ENCODE results near the gene MPZL2.

Gene MPZL2

DNA sequence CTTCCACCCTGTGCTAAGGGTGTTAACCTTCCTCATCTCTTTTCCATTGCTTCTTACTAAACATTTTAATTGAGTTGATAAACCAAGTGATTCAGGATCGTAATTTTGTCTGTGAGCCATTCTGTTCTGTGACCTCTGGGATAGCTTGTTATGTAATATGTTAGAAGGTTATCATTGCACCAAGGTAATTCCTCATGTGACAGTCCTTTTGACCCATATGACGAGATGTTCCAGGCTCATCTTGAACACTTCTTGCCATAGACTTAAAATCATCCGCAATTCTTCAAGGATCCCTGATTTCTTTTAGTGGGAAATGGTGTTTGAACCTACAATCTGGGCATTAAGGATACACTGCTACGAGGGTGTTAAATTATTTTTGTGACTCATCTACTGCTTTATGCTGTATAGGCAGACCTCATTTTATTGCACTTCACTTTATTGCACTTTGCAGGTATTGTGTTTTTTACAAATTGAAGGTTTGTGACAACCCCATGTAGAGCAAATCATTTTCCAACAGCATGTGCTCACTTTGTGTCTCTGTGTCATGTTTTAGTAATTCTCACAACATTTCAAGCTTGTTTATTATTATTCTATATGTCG lies 19.0 kb upstream of the MPZL2 start:
- no peak for DNase-seq

DNA sequence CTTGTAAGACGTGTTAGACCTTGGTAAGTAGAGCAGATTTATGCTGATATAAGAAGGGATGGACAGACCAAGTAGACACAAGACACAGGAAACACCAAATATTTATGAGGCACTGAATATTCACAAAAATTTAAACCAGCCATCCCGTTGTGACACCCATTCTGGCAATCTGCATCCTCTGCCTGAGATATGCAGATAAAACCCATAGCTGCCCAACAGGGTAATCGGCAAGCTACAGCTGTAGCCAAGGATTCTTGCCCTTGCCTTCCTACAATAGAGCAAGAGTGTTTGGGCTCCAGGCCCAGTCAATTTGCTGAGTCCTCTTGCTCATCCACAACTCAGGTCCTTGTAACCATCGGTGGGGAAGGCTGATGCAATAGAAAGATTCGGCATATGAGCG lies 18.5 kb upstream of the MPZL2 start:
- no peak for DNase-seq

DNA sequence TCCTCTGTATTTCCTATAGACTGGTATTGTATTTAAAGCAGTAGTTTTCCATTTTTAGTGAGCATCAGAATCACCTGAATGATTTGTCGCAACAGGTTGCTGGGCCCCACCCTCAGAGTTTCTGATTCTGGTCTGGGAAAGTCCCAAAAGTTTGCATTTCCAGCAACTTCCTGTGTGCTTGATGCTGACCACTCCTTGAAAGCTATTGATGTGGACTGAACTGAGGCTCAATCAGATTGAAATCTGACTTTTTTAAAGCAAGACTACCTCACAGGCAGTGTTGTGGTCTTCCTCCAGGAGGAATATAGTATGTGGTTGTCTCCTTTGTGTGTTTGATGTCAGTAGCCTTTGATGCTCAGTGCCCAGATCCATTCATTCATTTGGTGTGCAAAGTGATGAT lies 17.2 kb upstream of the MPZL2 start:
- no peak for DNase-seq

DNA sequence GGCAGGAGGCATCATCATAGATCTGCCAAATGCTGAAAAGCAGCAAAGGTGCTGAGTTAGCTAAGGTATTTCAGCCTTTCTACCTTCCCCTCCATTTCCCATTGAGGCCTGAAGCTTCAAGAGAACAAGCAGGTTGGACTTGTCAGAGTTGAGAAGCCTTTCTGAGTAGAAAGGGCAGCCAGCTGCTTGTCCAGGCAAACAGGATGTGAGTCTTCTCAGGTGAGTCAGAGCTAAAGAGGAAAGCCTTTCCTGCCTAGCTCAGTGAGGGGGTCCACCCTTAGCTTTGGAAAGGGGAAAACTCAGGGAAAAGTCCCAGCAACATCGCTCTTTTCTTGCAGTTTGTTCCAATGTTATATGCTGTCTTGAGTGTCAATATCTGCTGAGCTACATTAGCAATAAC lies 13.2 kb upstream of the MPZL2 start:
- no peak for DNase-seq

DNA sequence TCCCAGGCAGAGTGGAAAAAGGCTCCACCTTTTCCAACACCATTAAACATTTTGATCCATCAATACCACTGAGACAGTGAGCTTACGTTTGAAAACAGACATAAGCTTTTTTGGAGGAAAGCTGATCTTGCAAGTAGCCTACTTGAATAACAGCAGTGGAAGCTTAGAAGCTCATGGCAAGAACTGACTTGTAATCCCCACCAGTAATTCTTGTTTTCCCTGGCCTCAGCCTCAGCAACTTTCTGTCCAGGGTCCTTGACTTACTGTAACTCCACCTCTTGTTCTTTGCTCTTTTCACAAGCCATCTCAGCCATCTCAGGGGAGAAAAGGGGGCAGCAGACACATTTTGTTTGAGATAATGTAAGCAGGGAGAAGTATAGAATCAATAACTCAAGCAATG lies 12.3 kb upstream of the MPZL2 start:
- no peak for DNase-seq

DNA sequence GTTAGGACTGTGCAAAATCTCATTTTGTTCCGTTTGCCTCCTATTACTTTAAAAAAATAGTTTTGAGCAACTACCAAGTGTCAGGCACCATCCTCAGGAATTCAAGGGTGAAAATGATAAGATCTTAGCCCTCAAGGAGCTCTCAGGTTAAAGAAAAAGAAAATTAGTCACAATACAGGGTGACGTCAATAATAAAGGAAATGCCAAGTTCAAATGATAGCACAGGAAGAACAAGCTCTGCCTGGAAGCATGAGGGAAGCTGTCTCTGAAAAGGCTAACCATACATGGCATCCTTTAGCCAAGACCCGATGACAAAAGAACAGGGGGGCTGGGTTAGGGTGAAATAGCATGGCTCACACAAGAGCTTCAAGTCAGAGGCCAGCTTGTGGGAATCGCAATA lies 11.1 kb upstream of the MPZL2 start:
- no peak for DNase-seq

DNA sequence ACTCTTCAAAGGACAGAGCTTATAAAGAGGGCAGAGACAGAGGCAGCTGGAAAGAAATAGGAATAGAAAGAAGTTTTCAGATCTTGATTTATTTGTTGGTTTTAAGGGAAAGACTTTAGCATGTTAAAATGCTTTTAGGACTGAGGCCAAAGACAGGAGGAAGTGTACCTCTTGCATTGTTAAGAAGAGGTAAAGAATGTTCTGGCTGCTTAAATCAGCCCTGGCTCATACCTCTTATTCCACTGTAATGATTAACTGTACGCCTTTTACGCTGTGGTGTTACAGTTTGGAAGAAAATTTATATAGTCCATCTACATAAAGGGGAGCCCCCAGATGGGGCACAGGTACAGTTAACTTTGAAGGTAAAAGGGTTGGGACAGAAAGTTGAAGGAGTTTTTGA lies 10.1 kb upstream of the MPZL2 start:
- no peak for DNase-seq

DNA sequence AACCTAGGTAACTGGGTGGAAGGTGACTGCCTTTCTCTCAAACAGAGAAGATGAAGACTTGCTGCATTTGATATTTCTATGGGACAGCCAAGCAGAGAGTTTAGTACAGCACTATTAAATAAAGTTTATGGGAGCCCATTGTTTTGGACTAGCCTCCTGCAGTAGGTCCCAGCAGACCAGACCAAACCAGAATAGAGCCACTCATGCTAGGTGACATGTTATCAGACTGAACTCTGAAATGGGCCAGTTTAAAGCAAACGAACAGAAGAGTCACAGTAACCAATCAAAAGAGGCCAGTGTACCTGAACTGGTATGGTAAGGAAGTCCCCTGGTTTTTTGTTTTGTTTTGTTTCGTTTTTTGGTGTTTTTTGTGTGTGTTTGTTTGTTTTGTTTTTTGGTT lies 7.9 kb upstream of the MPZL2 start:
- no peak for DNase-seq

DNA sequence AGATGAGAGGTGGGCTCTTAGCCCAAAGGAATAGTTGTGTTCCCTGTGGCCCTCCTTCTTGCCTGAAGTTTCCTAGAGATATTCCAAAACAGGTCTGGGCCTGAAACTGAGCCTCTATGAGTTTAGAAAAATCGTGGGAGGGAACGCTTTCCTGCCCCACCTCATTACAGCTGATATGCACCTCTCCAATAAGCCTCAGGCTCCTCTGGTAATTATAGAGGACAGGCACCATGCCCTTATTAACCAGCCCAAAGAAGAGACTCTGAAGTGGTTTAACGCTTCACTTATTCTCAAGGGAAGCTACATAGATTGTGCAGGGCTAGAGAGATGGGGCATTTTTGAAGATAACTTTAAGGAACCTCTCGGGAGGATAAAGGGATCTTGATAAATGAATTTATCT lies 3.4 kb upstream of the MPZL2 start:
- DNase-seq, result no peak

DNA sequence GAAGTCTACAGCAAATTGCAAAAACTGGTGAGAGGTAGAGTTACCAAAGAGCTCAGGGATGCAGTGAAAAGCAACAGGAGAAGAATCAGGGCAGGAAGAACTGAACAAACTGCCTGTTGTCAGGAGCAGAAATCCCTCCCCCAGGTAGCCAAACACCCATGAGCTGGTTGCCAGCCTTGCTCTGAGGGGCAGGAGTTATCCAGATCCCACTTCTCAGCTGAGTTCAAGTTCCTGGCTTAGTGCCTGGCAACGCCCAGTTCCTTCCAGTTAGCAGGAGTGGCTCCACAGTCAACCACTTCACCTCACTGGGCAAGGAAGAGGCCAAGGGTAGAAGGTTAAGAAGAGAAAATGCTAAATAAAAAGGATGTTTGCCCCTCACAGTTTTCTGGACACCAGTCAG lies 1.9 kb upstream of the MPZL2 start:
- DNase-seq, result no peak

DNA sequence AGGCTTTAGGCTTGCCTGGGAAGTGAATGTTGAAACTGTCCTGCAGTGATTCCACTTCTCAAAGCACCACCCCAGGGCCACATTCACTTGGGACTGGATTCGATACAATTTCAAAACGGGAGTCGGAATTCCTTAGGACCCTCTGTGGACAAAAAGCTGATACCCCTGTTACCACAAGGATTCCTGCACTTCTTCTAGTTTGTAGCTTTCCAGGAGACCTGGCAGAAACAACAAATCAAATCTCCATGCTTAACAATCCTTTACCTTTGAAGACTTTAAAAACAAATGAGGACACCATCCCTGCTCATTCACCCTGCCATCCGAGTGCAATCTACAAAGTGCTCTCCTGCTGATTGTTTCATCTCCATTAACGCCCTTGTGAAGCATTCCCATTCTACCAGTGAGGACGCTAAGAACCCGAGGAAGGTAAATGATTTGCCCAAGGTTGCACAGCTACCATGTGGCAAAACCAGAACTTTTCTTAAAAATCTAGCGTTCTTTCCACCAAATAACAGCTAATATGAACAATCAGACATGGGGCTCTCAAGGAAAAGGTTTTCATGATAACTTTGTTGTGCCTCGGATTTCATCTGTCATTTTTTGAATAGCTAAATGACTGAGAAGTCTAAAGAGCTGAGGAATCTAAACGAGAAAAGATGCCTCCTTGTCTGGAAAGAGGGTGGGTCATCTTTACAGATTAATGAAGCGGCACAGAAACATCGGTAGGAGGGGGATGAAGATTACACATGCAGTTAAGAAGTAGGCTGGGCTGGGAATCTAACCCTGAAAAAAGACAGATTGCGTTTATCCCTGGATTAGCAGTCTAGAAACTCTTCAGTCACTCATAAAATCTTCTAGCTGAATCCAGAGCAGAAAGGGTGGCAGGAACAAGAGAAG lies 720 bp upstream of the MPZL2 start:
- DNase-seq, result no peak

DNA sequence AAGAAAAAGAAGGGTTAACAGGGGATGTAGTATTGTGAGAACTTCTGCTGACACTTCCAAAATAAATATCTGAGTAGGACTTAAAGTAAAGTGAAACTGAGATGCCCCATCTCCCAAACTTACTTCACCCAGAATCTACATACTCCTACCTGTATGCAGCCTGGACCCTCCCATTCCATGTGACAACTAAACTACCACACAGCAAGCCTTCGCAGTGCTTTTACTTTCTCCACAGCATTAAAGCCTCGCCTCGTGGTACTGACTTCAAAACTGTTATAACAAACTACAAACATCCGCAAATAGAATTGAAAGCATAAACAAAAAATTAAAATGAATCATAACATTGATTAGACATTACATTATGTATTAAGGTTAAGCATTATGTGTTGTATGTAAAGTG lies 985 bp downstream of the MPZL2 start:
- no peak for DNase-seq

DNA sequence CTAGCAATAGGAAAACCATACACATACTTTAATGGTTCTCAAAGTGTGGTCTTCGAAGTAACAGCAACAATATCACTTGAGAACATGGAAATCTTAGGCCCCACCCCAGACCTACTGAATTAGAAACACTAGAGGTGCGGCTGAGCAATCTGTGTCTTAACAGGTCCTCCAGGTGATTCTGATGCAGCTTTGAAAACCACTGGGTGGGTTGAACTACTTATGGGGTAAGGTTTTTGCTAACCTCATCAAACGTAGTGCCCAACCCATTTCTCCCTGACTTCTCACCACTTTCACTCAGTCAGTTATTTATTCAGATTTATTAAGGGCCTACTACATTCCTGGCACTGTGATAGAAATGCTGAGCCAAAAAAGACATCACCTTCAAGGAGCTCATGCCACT lies 3.7 kb downstream of the MPZL2 start:
- no peak for DNase-seq

DNA sequence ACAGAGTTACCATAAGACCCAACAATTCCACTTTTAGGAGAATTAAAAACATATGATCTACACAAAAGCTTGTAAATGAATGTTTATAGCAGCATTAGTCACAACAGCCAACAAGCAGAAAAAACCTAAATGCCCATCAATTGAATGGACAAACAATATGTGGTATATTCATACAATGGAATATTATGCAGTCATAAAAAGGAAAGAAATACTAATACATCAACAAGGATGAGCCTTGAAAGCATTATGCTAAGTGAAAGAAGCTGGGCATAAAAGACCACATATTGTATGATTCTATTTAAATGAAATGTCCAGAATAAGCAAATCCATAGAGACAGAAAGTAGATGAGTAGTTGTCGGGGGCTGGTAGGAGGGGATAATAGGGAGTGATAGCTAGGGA lies 5.0 kb downstream of the MPZL2 start:
- no peak for DNase-seq

DNA sequence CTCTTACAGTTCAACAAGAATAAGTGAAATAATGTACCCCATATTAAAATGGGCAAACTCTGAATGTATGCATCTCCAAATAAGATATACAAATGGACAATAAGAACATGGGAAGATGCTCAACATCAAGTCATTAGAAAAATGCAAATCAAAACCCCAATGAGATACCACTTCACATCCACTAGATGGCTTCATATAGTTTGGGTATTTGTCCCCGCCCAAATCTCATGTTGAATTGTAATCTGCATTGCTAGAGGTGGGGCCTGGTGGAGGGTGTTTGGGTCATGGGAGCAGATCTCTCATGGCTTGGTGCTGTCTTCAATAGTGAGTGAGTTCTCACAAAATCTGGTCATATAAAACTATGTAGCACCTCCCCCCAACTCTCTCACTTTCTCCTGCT lies 5.7 kb downstream of the MPZL2 start:
- DNase-seq, result no peak

DNA sequence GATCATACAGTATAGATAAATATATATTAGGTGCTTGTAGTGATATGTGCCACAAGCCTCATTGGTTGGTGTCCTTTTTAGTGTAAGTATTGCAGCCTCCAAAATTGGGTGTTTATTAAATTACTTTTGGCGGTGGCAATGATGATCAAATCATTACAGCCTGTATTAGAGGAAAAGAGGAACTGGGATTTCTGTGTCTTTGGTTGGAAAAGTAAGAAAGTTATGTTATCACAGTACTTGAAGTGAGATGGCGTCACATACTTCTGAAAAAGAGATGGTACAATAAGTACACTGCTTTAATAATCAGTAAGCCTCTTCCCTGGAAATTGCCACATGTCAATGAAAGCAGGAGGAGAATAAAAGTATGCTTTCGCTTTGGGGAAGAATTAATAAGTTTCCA lies 11.4 kb downstream of the MPZL2 start:
- DNase-seq, result no peak

DNA sequence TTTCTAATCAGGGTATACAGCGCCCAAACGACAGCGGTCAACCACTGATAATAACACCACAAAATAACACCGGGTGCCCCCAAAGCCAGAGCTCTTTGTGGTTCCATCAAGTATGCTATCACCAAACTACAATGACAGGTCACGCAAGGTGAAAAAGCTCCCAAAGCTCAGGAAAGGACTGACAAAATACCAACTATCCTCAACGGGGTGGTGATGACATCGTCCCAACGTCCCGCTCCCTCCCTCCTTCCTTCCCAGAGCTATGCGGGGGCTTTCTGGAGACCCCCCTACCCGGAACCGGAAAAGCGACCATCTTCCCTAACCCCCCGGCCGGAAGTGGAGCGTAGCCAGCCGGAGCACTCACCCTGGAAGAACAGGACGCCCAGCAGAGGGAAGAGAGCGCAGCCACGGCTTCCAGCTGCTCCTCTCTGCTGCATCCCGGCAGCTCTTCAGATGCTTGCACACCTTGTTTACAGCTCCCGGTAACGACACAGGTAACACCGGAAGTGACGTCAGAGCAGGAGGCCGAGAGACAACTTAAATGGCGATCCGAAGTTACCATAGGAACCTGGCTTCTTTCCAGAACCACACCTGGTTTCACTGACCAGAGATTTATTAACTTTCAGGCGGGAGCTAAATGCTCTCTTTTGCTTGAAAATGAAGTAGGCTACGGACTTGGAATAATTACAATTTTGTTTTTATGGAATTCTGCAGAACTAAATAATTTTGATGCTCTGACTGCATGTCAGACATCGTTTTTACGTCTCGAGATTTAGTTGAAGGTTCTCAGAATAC lies 12.0 kb downstream of the MPZL2 start, which contains the start of gene MPZL3:
TSS of gene MPZL3 (minus strand) at position 508 of the 795 bp plus-strand sequence. CDS start at position 437, 71 bp downstream.
- DNase-seq, result peak; percentile 73 to 80

DNA sequence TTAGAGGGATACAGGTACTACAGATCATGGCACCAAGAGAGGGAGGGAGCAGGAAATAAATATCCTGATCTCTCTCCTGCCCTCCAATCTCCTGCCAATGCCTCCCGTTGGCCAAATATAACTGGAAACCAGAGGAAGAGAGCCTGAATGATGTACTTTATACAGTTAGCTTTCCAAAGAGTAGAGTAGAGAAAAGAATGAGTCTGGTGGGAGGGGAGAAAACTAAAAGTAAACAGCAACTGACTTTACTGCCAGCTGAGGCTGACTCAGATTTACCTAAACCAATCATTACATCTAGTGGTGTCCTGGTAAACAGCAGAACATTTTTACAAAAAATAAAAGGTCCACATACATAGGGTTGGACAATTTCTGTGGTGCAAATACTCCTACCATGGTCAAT lies 17.1 kb downstream of the MPZL2 start:
- DNase-seq, result no peak

DNA sequence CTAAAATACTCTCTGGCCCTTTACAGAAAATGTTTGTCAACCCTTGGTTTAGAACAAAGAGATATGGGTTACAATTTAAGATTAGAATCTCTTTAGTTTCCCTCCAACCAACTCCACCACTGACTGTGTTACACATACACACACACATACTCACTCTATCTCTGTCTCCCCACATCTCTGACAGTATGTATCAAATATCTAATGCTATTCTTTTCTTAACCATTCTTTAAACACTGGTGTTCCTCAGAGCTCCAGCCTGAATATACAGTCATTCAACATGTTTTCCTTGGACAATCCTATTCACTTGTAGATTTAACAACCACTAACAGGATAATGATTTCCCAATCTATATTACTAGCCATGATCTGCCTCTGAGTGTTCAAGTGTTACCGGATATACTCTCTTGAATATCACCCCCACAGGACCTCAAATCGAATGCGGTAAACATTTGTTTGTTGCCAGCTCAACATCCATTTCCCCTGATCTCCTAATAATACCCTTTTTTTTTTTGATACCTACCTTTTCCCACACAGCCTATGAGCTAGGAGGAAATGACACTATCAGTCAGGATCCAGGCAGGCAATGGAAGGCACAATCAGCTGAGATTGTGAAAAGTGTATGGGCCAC lies 18.0 kb downstream of the MPZL2 start:
- DNase-seq, result no peak

DNA sequence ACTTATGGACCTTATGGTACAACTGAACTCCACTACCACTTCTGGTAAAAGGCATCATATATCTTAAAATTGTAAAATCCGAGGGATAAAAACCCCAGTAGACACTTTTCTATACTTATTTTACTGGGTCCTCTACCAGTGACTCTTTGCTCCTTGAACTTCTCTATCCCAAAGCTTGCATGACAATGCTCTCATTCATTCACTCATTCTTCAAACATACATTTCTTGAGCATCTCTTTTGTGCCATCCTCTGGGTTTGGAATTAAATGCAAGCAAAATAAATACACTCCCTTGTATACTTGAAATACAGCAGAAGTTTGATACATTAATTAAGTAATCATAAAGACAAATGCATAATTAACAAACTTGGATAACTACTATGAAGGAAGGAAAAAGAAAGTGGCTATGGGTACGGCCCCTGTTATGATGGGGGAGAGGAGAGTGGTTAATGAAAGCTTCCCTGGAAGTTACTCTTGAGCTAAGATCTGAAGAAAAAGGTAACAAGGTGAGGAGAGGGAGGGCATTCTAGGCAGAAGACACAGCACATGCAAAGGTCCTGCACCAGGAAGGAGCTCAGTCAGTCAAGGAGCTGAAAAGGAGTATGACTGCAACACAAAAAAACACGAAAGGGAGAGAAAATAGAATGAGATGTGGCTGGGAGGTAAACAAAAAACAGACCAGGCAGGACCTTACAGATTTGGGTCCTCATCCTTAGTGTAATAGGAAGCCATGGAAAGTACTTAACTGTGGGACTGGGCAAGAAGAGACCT lies 19.9 kb downstream of the MPZL2 start:
- DNase-seq, result no peak

DNA sequence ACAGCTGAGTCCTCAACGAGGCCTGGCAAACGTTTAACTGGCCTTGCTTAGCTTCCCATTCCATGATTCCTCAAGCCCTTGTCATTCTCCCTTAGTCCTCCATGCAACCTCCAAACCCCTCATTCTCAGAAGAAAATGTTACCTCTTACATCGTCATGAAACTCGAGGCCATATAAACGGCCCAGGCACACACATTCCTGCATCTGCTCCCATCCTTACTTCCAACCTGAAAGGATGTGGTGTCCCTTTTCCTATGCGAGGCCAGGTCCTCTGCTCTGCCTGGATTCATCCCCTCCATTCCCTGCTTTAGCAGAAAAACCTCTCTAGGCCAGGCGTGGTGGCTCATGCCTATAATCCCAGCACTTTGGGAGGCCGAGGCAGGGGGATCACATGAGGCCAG lies 20.9 kb downstream of the MPZL2 start:
- no peak for DNase-seq

DNA sequence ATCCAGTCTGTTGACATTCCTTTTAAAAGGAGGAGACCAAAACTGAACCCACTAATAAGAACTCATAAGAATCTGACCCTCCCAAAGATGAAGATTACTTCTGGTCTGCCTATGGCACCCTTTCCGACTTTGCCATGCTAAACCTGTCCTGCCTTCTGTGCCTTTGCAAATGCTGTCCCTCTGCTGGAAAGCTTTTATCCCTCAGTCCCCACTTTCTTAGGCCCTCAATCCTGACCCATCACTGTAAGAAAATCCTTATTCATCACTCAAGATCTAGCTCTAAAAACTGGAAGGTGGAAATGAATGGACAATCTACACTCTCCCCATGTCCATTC lies 22.4 kb downstream of the MPZL2 start:
- DNase-seq, result no peak

Measured in activated CD4-positive, alpha-beta T cell treated with anti-CD3 and anti-CD28 coated beads, Interleukin-2, amount 50 U/mL, for 4 hours (primary cell).